Glutamatergic neuron (in vitro differentiated cells): ENCODE results near the gene CLPX. TPM values are rescaled to one million over a fixed set of nuclear protein-coding genes. Genes with fewer than 3 reads are reported as not detected.

Experiments used
- DNase-seq: peaks from one replicate; pipeline ENCODE4 v3.0.0; 2022
- H3K27ac Mint-ChIP-seq: one replicate; pipeline ENCODE4 v1.8.0; 2020; ENCODE audit warnings: mild to moderate bottlenecking, mixed read lengths, inconsistent platforms; ENCODE audit not compliant: unreplicated experiment
- H3K27me3 Mint-ChIP-seq: one replicate; pipeline ENCODE4 v1.8.0; 2020; ENCODE audit warnings: mild to moderate bottlenecking, moderate library complexity, mixed read lengths, inconsistent platforms; ENCODE audit not compliant: unreplicated experiment
- H3K36me3 Mint-ChIP-seq: one replicate; pipeline ENCODE4 v1.8.0; 2020; ENCODE audit warnings: mild to moderate bottlenecking, mixed read lengths, inconsistent platforms; ENCODE audit not compliant: unreplicated experiment
- H3K4me1 Mint-ChIP-seq: one replicate; pipeline ENCODE4 v1.8.0; 2020; ENCODE audit warnings: mild to moderate bottlenecking, low read depth, mixed read lengths, inconsistent platforms; ENCODE audit not compliant: unreplicated experiment
- H3K4me3 Mint-ChIP-seq: one replicate; pipeline ENCODE4 v1.8.0; 2020; ENCODE audit warnings: mild to moderate bottlenecking, mixed read lengths, inconsistent platforms; ENCODE audit not compliant: unreplicated experiment
- H3K9me3 Mint-ChIP-seq: one replicate; pipeline ENCODE4 v1.8.0; 2020; ENCODE audit warnings: mild to moderate bottlenecking, moderate library complexity, mixed read lengths, inconsistent platforms; ENCODE audit not compliant: unreplicated experiment
- CTCF ChIP-seq: fragments of 200-600 bp; sonication (generic); IDR thresholded peaks from one replicate; pipeline ENCODE4 v1.5.0; 2021; ENCODE audit not compliant: partially characterized antibody, unreplicated experiment
- total RNA-seq: library from RNA; stranded (reverse); fragmentation: NEBNext Ultra II Directional; extraction: Animal tissue kit (Norgen Biotek cat#: 25700); gene quantifications from one replicate; pipeline ENCODE4 v1.2.1, GENCODE V29; 2021; ENCODE audit not compliant: unreplicated experiment

The CLPX gene
- total RNA-seq, 1 donor from 2014 or later: 28.6 TPM

- no peaks in the 10 kb centered on the region for H3K4me1 Mint-ChIP-seq
- H3K27me3 Mint-ChIP-seq: no peaks in the 10 kb centered on the region
- no peak overlapping the region for H3K27ac Mint-ChIP-seq
Observed at GRCh38 chr15:65175511-65175910, 9.6 kb downstream of the CLPX start.

GRCh38 chr15:65174509-65174908, 10.6 kb downstream of the CLPX start:
- no peaks in the 10 kb centered on the region for H3K27me3 Mint-ChIP-seq
- H3K9me3 Mint-ChIP-seq: no peaks in the 10 kb centered on the region
- no peaks in the 10 kb centered on the region for H3K36me3 Mint-ChIP-seq
- no peak for TF ChIP-seq CTCF
- H3K4me1 Mint-ChIP-seq: no peaks in the 10 kb centered on the region
- H3K4me3 Mint-ChIP-seq: no peak overlapping the region
- no peak overlapping the region for H3K27ac Mint-ChIP-seq
- no peak for DNase-seq

More at GRCh38 chr15:65175511-65175910, 9.6 kb downstream of the CLPX start:
- H3K36me3 Mint-ChIP-seq: no peaks in the 10 kb centered on the region
- no peak for DNase-seq
- TF ChIP-seq CTCF: no peak
- no peak overlapping the region for H3K4me3 Mint-ChIP-seq
- H3K9me3 Mint-ChIP-seq: no peaks in the 10 kb centered on the region

GRCh38 chr15:65172531-65172930, 12.6 kb downstream of the CLPX start:
- no peak for TF ChIP-seq CTCF
- Mint-ChIP-seq H3K27ac (no peak overlapping the region), H3K4me1 (no peaks in the 10 kb centered on the region), H3K36me3 (no peaks in the 10 kb centered on the region), H3K27me3 (no peaks in the 10 kb centered on the region), H3K9me3 (no peaks in the 10 kb centered on the region), H3K4me3 (no peak overlapping the region)
- no peak for DNase-seq

- H3K4me1 Mint-ChIP-seq: no peaks in the 10 kb centered on the region
- H3K27me3 Mint-ChIP-seq: no peaks in the 10 kb centered on the region
- H3K36me3 Mint-ChIP-seq: no peaks in the 10 kb centered on the region
- no peak overlapping the region for H3K27ac Mint-ChIP-seq
- no peak for TF ChIP-seq CTCF
- no peaks in the 10 kb centered on the region for H3K9me3 Mint-ChIP-seq
- no peak overlapping the region for H3K4me3 Mint-ChIP-seq
- DNase-seq: no peak
Observed at GRCh38 chr15:65171428-65171827, 13.7 kb downstream of the CLPX start.

GRCh38 chr15:65165875-65166274, 19.3 kb downstream of the CLPX start:
- Mint-ChIP-seq H3K9me3 (no peaks in the 10 kb centered on the region), H3K27ac (no peak overlapping the region), H3K27me3 (no peaks in the 10 kb centered on the region), H3K36me3 (no peaks in the 10 kb centered on the region), H3K4me3 (no peak overlapping the region), H3K4me1 (no peaks in the 10 kb centered on the region)
- no peak for DNase-seq
- no peak for TF ChIP-seq CTCF
